ENCODE data around the gene SEC14L6.

DNA sequence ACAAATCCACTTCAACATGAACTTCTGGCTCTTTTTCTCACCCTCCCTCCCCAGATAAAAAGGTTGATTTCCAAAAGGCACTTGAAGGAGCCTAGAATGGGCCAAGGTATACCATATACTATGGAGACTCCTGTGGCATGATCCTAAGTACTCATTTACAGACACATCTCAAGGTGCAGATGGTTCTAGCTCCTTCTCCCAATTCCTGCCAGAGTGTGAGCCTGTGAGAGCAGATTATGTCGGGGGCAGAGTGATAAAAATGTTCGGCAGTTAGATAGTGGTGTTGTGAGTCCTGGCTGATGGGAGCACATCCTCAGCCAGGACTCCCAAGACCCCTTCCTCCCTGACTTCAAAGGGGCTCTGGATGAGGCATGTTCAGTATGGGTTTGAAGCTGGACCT, 66.6 kb downstream of the SEC14L6 start:
- TF ChIP-seq, protein P1, sequence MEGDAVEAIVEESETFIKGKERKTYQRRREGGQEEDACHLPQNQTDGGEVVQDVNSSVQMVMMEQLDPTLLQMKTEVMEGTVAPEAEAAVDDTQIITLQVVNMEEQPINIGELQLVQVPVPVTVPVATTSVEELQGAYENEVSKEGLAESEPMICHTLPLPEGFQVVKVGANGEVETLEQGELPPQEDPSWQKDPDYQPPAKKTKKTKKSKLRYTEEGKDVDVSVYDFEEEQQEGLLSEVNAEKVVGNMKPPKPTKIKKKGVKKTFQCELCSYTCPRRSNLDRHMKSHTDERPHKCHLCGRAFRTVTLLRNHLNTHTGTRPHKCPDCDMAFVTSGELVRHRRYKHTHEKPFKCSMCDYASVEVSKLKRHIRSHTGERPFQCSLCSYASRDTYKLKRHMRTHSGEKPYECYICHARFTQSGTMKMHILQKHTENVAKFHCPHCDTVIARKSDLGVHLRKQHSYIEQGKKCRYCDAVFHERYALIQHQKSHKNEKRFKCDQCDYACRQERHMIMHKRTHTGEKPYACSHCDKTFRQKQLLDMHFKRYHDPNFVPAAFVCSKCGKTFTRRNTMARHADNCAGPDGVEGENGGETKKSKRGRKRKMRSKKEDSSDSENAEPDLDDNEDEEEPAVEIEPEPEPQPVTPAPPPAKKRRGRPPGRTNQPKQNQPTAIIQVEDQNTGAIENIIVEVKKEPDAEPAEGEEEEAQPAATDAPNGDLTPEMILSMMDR (IDR thresholded peaks at IDR 0.05) = no peak
- TF ChIP-seq POLR2A (IDR thresholded peaks at IDR 0.05) (no peak), POLR2AphosphoS5 (IDR thresholded peaks at IDR 0.05) (no peak)
